Breast epithelium (tissue), 4 donors: ENCODE data around the gene KRT85. TPM values are rescaled to one million over a fixed set of nuclear protein-coding genes. Genes with fewer than 3 reads are reported as not detected.

Source experiments
- DNase-seq, 2 donors: peaks; one replicate each; pipeline ENCODE4 v3.0.0-alpha.2; 2019; ENCODE audit warnings: low spot score in 2 of 2
- H3K27ac ChIP-seq, 2 donors: fragments of 200-600 bp; sonication (generic) in 1 of 2; one replicate each; pipeline ENCODE4 v1.5.1; 2016 to 2019; ENCODE audit warnings: mild to moderate bottlenecking in 1 of 2
- H3K27me3 ChIP-seq, 2 donors: fragments of 200-600 bp; sonication (generic) in 1 of 2; one replicate each; pipeline versions ENCODE4 v1.5.1 to v1.6.0; 2017 to 2019; ENCODE audit warnings: control low read depth in 1 of 2, mild to moderate bottlenecking in 1 of 2
- H3K36me3 ChIP-seq: fragments of 200-600 bp; one replicate; pipeline ENCODE4 v1.5.1; 2019
- H3K4me1 ChIP-seq, 2 donors: fragments of 200-600 bp; sonication (generic); one replicate each; pipeline ENCODE4 v1.5.1; 2016 to 2019; ENCODE audit warnings: control low read depth in 1 of 2
- H3K4me3 ChIP-seq, 3 donors: fragments of 200-600 bp; sonication (generic); 1 replicate in 2 of 3; 2 replicates in 1 of 3; pipeline ENCODE4 v1.5.1; 2016 to 2019; ENCODE audit warnings: mild to moderate bottlenecking in 3 of 3, moderate library complexity in 2 of 3
- H3K9me3 ChIP-seq, 2 donors: fragments of 200-600 bp; sonication (generic) in 1 of 2; one replicate each; pipeline ENCODE4 v1.5.1; 2016 to 2019; ENCODE audit warnings: control low read depth in 1 of 2
- POLR2A ChIP-seq: fragments of 450-650 bp; IDR thresholded peaks from one replicate; pipeline ENCODE4 v1.6.1; 2016; ENCODE audit warnings: antibody characterized with exemption, mild to moderate bottlenecking, moderate library complexity
- POLR2AphosphoS5 ChIP-seq, 3 donors: sonication (generic); formaldehyde crosslinking; IDR thresholded peaks; one replicate each; pipeline ENCODE4 v1.6.1; 2017; ENCODE audit warnings: antibody characterized with exemption in 3 of 3
- intact Hi-C: fragments of 100-400 bp; cut with DNase I; formaldehyde crosslinking; loops from one replicate; pipeline ENCODE4 v1.15.1; 2023; ENCODE audit warnings: low total_unique reads
- total RNA-seq, 3 donors: library from RNA; depleted of rRNA; stranded (reverse); fragments of >200 nt; gene quantifications; one replicate each; pipeline ENCODE4 v1.1.0, GENCODE V29; 2016
- TF ChIP-seq, protein P1 (sequence below), 3 donors: fragments of 450-650 bp; IDR thresholded peaks; one replicate each; pipeline ENCODE4 v1.5.1; 2016 to 2017; ENCODE audit warnings: antibody characterized with exemption in 3 of 3, mild to moderate bottlenecking in 3 of 3, moderate library complexity in 3 of 3

The KRT85 gene
- total RNA-seq, 3 donors from 2014 or later: not detected

DNA sequence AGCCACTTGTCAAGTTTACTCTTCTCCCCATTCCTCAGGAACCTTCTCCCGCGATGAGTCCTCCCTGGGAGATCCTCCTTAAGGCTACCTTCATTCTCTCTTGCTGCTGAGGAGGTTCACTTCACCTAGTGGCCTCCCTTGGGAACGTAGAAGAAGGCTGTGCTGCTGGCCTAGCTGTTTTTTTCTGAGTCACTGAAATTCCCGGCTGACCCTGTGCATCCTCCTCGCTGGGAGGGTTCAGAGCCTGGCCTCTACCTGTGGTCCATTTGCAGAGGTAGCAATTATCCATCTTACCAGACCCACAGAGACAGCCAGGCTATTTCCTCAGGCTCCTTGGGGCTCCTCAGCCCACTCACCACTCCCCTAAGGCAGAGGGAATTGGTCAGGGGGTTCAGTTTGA, 34.2 kb upstream of the KRT85 start:
- intact Hi-C loops: no loop called here
- no peak for TF ChIP-seq POLR2A
- TF ChIP-seq POLR2AphosphoS5 (IDR thresholded peaks at IDR 0.05): no peak
- TF ChIP-seq, protein P1, sequence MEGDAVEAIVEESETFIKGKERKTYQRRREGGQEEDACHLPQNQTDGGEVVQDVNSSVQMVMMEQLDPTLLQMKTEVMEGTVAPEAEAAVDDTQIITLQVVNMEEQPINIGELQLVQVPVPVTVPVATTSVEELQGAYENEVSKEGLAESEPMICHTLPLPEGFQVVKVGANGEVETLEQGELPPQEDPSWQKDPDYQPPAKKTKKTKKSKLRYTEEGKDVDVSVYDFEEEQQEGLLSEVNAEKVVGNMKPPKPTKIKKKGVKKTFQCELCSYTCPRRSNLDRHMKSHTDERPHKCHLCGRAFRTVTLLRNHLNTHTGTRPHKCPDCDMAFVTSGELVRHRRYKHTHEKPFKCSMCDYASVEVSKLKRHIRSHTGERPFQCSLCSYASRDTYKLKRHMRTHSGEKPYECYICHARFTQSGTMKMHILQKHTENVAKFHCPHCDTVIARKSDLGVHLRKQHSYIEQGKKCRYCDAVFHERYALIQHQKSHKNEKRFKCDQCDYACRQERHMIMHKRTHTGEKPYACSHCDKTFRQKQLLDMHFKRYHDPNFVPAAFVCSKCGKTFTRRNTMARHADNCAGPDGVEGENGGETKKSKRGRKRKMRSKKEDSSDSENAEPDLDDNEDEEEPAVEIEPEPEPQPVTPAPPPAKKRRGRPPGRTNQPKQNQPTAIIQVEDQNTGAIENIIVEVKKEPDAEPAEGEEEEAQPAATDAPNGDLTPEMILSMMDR (IDR thresholded peaks at IDR 0.05): no peak
- Histone ChIP-seq H3K36me3 (no peaks in the 10 kb centered on the region), H3K27ac (no peak overlapping the region), H3K4me1 (no peaks in the 10 kb centered on the region), H3K4me3 (no peak overlapping the region), H3K9me3 (no peaks in the 10 kb centered on the region), H3K27me3 (peaks cover 0 to 3% of the 10 kb centered on the region in 2 donors)
- no peak for DNase-seq

DNA sequence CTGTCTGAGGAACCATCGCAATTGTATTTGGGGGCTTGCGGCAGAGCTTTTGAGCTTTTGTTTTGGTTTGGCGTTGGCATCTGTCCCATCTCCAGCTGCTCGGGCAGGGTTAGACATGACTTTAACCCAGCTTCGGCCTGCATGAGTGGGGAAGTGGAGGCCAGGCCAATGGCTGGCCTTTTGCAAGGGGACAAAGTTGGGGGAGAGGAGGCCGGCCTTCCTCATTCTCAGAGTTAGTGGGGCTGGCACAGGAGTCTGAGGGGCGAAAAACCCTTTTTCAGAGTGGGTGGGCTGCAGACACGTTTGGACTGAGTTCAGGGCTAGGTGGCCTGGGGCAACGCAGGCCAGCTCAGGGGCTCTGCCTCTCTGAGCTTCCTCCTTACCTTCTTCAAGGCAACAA, 33.6 kb upstream of the KRT85 start:
- TF ChIP-seq POLR2A: no peak
- TF ChIP-seq, protein P1 (IDR thresholded peaks at IDR 0.05): no peak
- TF ChIP-seq POLR2AphosphoS5 (IDR thresholded peaks at IDR 0.05): no peak
- no peak overlapping the region for H3K4me3 ChIP-seq
- no peak overlapping the region for H3K27ac ChIP-seq
- peaks cover 0 to 3% of the 10 kb centered on the region in 2 donors for H3K27me3 ChIP-seq
- H3K9me3 ChIP-seq: no peaks in the 10 kb centered on the region
- no peaks in the 10 kb centered on the region for H3K36me3 ChIP-seq
- no peak for DNase-seq
- intact Hi-C loops: no loop called here
- peaks cover 0 to 2% of the 10 kb centered on the region in 2 donors for H3K4me1 ChIP-seq

DNA sequence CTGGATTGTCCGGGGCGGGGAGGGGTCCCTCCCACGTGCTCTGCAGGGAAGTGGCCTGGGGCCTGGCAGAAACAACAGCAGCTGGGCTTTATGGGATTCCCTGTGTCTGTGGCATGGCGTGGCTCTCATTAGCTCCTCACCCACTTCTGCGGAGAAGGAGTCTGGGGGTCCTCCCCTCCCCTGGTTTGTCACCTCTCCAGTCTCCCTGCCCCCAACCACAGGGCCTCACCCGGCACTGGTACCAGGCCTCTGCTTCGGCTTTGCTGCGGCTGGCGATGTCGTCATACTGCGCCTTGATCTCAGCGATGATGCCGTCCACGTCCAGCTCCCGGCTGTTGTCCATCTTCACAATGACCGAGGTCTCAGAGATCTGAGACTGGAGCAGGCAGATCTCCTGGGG, 32.5 kb upstream of the KRT85 start:
- H3K27me3 ChIP-seq: peaks cover 0 to 3% of the 10 kb centered on the region in 2 donors
- no peak overlapping the region for H3K27ac ChIP-seq
- H3K4me1 ChIP-seq: peaks cover 0 to 3% of the 10 kb centered on the region in 2 donors
- intact Hi-C loops: no loop called here
- H3K4me3 ChIP-seq: no peak overlapping the region
- TF ChIP-seq, protein P1 (IDR thresholded peaks at IDR 0.05): no peak
- no peak for TF ChIP-seq POLR2A
- TF ChIP-seq POLR2AphosphoS5 (IDR thresholded peaks at IDR 0.05): no peak
- H3K36me3 ChIP-seq: no peaks in the 10 kb centered on the region
- H3K9me3 ChIP-seq: no peaks in the 10 kb centered on the region
- no peak for DNase-seq

DNA sequence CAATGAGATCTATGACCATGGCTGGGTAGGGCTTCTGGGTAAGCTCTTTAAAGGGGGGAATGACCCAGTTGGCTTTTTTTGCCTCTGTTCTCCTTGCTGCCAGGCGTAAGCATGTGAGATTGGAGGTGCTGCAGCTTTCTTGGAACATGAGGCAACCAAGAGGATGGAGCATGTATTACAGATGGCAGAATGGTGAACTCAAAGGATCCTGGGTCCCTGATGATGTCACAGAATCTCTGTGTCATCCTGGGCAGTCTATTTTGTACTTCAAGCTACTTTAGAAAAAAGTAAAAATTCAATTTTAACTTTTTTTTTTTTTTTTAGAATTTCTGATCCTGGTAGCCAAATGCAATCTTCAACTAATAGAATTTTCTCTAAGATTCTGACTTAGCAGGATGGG, 30.9 kb upstream of the KRT85 start:
- Histone ChIP-seq H3K4me1 (peaks cover 0 to 3% of the 10 kb centered on the region in 2 donors), H3K9me3 (no peaks in the 10 kb centered on the region), H3K27ac (no peak overlapping the region), H3K4me3 (no peak overlapping the region), H3K36me3 (no peaks in the 10 kb centered on the region), H3K27me3 (peaks cover 0 to 3% of the 10 kb centered on the region in 2 donors)
- no peak for DNase-seq
- no peak for TF ChIP-seq POLR2AphosphoS5 (IDR thresholded peaks at IDR 0.05)
- TF ChIP-seq, protein P1 (IDR thresholded peaks at IDR 0.05): no peak
- no peak for TF ChIP-seq POLR2A
- intact Hi-C loops: no loop called here

DNA sequence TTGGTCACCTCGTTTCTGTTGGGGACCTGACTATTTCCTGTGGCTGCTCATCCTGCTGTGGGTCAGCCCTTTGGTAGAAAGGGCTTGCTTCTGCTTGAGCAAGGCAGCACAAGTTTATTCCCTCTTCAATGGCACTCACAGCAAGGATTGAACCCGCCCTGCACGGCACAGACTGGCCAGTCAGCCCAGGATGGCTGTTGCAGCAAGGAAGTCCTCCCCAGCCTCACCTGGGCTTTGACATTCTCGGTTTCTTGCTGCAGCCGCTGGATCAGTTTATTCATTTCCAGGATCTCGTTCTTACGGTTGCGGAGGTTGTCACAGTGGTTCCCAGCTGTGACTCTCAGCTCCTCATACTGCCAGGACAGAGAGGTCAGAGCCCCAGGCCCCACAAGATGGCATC, 29.4 kb upstream of the KRT85 start:
- intact Hi-C loops: no loop called here
- TF ChIP-seq, protein P1 (IDR thresholded peaks at IDR 0.05): no peak
- TF ChIP-seq POLR2A: no peak
- TF ChIP-seq POLR2AphosphoS5 (IDR thresholded peaks at IDR 0.05): no peak
- Histone ChIP-seq H3K36me3 (no peaks in the 10 kb centered on the region), H3K4me1 (peaks cover 0 to 3% of the 10 kb centered on the region in 2 donors), H3K27me3 (peaks cover 0 to 3% of the 10 kb centered on the region in 2 donors), H3K9me3 (no peaks in the 10 kb centered on the region), H3K27ac (no peak overlapping the region), H3K4me3 (no peak overlapping the region)
- DNase-seq: no peak
